ENCODE data around the gene LTBP1.

The LTBP1 gene

GRCh38 chr2:33178209-33178608 is 231.5 kb downstream of the LTBP1 start:
- H3K36me3 ChIP-seq (ENCODE audit: low read depth) = no peaks in the 10 kb centered on the region
- H3K9me3 ChIP-seq (ENCODE audit: severe bottlenecking) = no peaks in the 10 kb centered on the region
- TF ChIP-seq, protein P1, sequence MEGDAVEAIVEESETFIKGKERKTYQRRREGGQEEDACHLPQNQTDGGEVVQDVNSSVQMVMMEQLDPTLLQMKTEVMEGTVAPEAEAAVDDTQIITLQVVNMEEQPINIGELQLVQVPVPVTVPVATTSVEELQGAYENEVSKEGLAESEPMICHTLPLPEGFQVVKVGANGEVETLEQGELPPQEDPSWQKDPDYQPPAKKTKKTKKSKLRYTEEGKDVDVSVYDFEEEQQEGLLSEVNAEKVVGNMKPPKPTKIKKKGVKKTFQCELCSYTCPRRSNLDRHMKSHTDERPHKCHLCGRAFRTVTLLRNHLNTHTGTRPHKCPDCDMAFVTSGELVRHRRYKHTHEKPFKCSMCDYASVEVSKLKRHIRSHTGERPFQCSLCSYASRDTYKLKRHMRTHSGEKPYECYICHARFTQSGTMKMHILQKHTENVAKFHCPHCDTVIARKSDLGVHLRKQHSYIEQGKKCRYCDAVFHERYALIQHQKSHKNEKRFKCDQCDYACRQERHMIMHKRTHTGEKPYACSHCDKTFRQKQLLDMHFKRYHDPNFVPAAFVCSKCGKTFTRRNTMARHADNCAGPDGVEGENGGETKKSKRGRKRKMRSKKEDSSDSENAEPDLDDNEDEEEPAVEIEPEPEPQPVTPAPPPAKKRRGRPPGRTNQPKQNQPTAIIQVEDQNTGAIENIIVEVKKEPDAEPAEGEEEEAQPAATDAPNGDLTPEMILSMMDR (IDR thresholded peaks at IDR 0.05; ENCODE audit: poor library complexity, severe bottlenecking) = no peak
- H3K27ac ChIP-seq (ENCODE audit: poor library complexity, severe bottlenecking) = no peak overlapping the region
- no peak for DNase-seq (ENCODE audit: low spot score)
- ATAC-seq (ENCODE audit: low read depth) = no peak
- no peaks in the 10 kb centered on the region for H3K27me3 ChIP-seq (ENCODE audit: insufficient read depth, poor library complexity, severe bottlenecking)
- H3K4me3 ChIP-seq (ENCODE audit: severe bottlenecking) = no peak overlapping the region
- no peaks in the 10 kb centered on the region for H3K4me1 ChIP-seq (ENCODE audit: insufficient read depth, poor library complexity, severe bottlenecking)

DNA sequence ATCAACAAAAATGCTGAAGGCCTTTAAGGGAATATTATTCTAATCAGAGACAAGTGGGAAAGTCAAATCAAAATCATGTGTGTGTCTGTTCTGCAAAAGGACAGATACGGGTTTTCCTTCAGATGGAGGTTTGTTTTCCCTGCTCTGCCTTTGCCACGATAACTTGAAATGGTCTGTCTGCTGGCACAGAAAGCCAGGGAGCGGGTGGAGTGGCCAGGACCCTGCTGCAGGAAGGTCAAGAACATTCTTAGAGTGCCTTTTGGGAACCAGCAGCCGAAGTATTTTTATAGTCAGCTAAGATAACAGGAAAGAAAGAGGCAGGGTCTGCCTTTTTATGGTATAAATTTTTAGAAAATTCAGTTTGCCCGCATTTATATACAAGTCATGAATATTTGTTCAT is 234.2 kb downstream of the LTBP1 start:
- H3K4me1 ChIP-seq (ENCODE audit: insufficient read depth, poor library complexity, severe bottlenecking) = no peaks in the 10 kb centered on the region
- TF ChIP-seq, protein P1 (IDR thresholded peaks at IDR 0.05; ENCODE audit: poor library complexity, severe bottlenecking) = no peak
- DNase-seq (ENCODE audit: low spot score) (no peak), ATAC-seq (ENCODE audit: low read depth) (no peak)
- H3K27me3 ChIP-seq (ENCODE audit: insufficient read depth, poor library complexity, severe bottlenecking) = no peaks in the 10 kb centered on the region
- H3K27ac ChIP-seq (ENCODE audit: poor library complexity, severe bottlenecking) = no peak overlapping the region
- H3K4me3 ChIP-seq (ENCODE audit: severe bottlenecking) = no peak overlapping the region
- no peaks in the 10 kb centered on the region for H3K36me3 ChIP-seq (ENCODE audit: low read depth)
- no peaks in the 10 kb centered on the region for H3K9me3 ChIP-seq (ENCODE audit: severe bottlenecking)

GRCh38 chr2:33181466-33181865 is 234.7 kb downstream of the LTBP1 start:
- TF ChIP-seq, protein P1 (IDR thresholded peaks at IDR 0.05; ENCODE audit: poor library complexity, severe bottlenecking) = no peak
- ATAC-seq (ENCODE audit: low read depth) (no peak), DNase-seq (ENCODE audit: low spot score) (no peak)
- no peaks in the 10 kb centered on the region for H3K36me3 ChIP-seq (ENCODE audit: low read depth)
- no peaks in the 10 kb centered on the region for H3K27me3 ChIP-seq (ENCODE audit: insufficient read depth, poor library complexity, severe bottlenecking)
- H3K9me3 ChIP-seq (ENCODE audit: severe bottlenecking) = no peaks in the 10 kb centered on the region
- H3K4me1 ChIP-seq (ENCODE audit: insufficient read depth, poor library complexity, severe bottlenecking) = no peaks in the 10 kb centered on the region
- H3K4me3 ChIP-seq (ENCODE audit: severe bottlenecking) = no peak overlapping the region
- no peak overlapping the region for H3K27ac ChIP-seq (ENCODE audit: poor library complexity, severe bottlenecking)

GRCh38 chr2:33184041-33184440 is 237.3 kb downstream of the LTBP1 start:
- H3K9me3 ChIP-seq (ENCODE audit: severe bottlenecking) = no peaks in the 10 kb centered on the region
- no peak overlapping the region for H3K4me3 ChIP-seq (ENCODE audit: severe bottlenecking)
- H3K27me3 ChIP-seq (ENCODE audit: insufficient read depth, poor library complexity, severe bottlenecking) = no peaks in the 10 kb centered on the region
- no peak overlapping the region for H3K27ac ChIP-seq (ENCODE audit: poor library complexity, severe bottlenecking)
- TF ChIP-seq, protein P1 (IDR thresholded peaks at IDR 0.05; ENCODE audit: poor library complexity, severe bottlenecking) = no peak
- H3K36me3 ChIP-seq (ENCODE audit: low read depth) = no peaks in the 10 kb centered on the region; the same call in 1 of the 2 replicates
- H3K4me1 ChIP-seq (ENCODE audit: insufficient read depth, poor library complexity, severe bottlenecking) = no peaks in the 10 kb centered on the region
- ATAC-seq (ENCODE audit: low read depth) = no peak
- DNase-seq (ENCODE audit: low spot score) = no peak

DNA sequence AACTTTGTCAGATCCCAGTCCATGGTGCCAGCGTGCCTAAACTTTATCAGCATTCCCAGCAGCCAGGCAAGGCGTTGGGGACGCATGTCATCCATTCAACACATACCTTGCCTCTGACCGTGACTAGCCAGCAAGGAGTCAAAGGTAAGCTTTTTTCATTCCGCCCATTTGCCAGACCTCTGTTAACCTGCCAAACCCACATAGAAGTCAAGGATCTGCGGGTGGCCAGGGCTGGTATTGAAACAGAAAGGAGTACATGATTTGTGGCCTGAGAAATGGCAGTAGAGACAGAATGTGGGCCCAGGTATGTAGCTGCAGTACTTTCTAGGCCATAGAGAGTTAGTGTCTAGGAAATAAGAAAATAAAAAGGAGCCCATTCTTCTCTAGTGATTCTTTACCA is 240.2 kb downstream of the LTBP1 start:
- H3K36me3 ChIP-seq (ENCODE audit: low read depth) = no peaks in the 10 kb centered on the region; the same call in 1 of the 2 replicates
- ATAC-seq (ENCODE audit: low read depth) (no peak), DNase-seq (ENCODE audit: low spot score) (no peak)
- TF ChIP-seq, protein P1 (IDR thresholded peaks at IDR 0.05; ENCODE audit: poor library complexity, severe bottlenecking) = no peak
- no peak overlapping the region for H3K4me3 ChIP-seq (ENCODE audit: severe bottlenecking)
- no peaks in the 10 kb centered on the region for H3K27me3 ChIP-seq (ENCODE audit: insufficient read depth, poor library complexity, severe bottlenecking)
- no peaks in the 10 kb centered on the region for H3K4me1 ChIP-seq (ENCODE audit: insufficient read depth, poor library complexity, severe bottlenecking)
- H3K27ac ChIP-seq (ENCODE audit: poor library complexity, severe bottlenecking) = no peak overlapping the region
- H3K9me3 ChIP-seq (ENCODE audit: severe bottlenecking) = no peaks in the 10 kb centered on the region

Data from RWPE2 (cell line).